Body of pancreas (tissue), 4 donors: Measurements from ENCODE around the gene PBRM1.

ENCODE experiments used
- POLR2A ChIP-seq, 3 donors: fragments of 450-650 bp; IDR thresholded peaks; one replicate each; pipeline ENCODE4 v1.6.1; 2016; ENCODE audit warnings: antibody characterized with exemption in 3 of 3, mild to moderate bottlenecking in 2 of 3
- TF ChIP-seq, protein P1 (sequence below), 7 experiments: fragments of 450-650 bp in 4 of 7; fragments of 200-600 bp in 3 of 7; sonication (generic) in 3 of 7; IDR thresholded peaks; one replicate each; pipeline ENCODE4 v1.5.1; 2016 to 2019; ENCODE audit warnings: antibody characterized with exemption in 7 of 7

DNA sequence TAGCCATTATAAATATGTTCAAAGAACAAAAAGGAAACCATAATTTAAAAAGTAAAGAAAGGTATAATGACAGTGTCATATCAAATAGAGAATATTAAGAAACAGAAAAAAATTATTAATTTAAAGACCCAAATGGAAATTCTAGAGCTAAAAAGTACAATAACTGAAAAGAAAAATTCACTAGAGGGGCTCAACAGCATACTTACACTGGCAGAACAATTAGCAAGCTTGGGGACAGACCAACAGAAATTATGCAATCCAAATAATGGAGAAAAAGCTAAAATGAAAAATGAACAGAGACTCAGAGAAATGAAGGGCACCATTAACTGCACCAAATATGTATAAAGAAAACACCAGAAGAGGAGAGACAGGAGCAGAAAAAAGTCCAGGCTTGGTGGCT lies 33.9 kb upstream of the PBRM1 start:
- TF ChIP-seq, protein P1, sequence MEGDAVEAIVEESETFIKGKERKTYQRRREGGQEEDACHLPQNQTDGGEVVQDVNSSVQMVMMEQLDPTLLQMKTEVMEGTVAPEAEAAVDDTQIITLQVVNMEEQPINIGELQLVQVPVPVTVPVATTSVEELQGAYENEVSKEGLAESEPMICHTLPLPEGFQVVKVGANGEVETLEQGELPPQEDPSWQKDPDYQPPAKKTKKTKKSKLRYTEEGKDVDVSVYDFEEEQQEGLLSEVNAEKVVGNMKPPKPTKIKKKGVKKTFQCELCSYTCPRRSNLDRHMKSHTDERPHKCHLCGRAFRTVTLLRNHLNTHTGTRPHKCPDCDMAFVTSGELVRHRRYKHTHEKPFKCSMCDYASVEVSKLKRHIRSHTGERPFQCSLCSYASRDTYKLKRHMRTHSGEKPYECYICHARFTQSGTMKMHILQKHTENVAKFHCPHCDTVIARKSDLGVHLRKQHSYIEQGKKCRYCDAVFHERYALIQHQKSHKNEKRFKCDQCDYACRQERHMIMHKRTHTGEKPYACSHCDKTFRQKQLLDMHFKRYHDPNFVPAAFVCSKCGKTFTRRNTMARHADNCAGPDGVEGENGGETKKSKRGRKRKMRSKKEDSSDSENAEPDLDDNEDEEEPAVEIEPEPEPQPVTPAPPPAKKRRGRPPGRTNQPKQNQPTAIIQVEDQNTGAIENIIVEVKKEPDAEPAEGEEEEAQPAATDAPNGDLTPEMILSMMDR (IDR thresholded peaks at IDR 0.05) = no peak
- TF ChIP-seq POLR2A (IDR thresholded peaks at IDR 0.05) = no peak
